Bone marrow (tissue), 2 donors: ENCODE measurements around the gene SYNGR1.
"Not testable (repeated sequence)": the region's sequence is repeated elsewhere in the genome, so short reads cannot be mapped to it uniquely, and the experiment has no call there.

ENCODE experiments used
- DNase-seq, 2 donors: peaks; one replicate each; lab custom pipeline; 2025; lab: John Stamatoyannopoulos, UW

Gene SYNGR1

DNA sequence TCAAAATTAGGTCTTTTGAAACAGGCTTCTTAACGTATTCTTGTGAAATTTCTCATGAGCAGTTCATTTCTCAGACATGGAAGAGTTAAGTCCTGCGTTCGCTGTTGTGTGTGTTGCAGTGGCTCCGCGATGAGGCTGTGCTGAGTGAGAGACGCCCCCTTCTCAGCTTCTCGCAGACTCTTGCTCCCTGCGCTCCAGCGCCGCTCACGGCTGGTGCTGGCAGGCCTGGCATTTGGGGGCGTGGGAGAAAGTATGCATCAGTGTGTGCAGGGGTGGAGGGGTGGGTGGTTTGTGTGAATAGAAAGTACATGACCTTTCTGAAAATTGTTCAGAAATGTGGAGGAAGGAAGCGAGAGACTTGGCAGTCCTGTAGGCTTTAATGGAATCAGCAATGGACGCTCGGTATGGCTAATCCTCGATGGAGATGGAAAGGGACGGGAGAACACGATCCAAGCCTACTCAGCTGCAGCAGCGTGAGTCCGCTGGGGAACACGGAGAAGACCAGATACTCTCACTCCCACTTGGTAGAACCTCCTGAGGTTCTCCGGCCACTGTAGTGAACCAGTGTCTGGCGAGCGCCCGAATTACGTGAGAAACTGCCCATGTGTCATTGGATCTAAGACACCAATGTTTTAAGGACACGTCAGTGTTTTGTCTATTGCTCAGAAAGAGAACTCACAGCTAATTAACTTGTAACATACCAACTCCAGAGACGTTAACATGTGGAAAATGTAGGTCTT, 55.7 kb downstream of the SYNGR1 start:
- no peak for DNase-seq

DNA sequence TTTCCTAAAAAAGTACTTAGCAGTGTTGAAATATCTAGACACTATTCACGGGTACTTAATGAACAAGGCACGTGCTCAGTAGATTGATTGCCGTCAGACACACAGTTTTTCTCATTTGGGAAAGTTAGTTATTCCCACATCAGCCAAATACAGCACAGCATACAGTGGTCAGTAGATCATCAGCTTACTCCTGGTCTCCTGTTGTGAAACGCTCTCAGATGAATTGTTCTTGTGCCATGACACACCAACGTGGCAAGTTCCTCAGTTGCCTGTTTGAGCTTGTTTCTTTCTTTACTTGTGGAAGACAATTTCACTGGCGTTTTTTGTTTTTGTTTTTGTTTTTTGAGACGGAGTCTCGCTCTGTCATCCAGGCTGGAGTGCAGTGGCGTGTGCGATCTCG, 58.4 kb downstream of the SYNGR1 start:
- DNase-seq = no peak

DNA sequence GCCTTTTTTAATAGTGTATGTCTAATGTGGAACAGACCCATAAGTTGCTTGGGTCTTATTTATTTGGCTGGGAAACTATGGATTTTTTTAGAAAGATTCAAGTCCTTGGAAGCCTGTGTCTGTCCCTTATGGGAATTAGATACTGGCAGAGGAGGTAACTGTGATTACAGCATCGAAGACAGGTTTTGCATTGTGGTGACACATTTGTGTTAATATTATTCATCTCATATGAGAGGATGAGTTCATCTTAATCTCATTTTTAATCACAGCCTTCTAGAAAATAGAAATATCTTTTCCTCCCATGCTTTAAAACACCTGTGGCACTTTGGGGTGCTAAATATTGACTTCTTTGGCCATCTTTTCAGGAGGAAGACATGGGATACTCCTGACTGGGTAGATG, 59.0 kb downstream of the SYNGR1 start:
- DNase-seq = no peak

DNA sequence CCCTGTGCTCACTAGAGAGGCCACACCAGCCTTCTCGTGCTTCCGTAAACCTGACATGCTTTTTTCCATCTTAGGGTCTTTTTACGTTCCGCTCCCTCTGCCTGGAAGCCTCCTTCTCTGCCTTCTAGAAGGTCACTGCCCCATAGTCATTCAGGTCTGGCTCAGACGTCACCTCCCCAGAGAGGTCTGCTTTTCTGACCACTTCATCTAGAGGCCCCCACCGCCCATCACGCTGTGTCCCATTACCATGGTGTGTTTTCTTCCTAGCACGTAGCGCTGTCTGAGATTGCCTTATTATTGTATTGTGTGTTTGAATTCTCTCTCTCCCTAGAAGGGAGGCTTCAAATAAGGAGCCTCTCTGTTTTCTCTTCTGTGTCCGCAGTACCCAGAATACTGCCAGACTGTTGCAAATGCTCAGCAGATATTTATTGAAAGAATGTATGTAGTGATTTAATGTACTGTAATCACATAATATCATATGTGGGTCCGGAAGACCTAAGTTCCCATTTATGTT, 59.8 kb downstream of the SYNGR1 start:
- no peak for DNase-seq

DNA sequence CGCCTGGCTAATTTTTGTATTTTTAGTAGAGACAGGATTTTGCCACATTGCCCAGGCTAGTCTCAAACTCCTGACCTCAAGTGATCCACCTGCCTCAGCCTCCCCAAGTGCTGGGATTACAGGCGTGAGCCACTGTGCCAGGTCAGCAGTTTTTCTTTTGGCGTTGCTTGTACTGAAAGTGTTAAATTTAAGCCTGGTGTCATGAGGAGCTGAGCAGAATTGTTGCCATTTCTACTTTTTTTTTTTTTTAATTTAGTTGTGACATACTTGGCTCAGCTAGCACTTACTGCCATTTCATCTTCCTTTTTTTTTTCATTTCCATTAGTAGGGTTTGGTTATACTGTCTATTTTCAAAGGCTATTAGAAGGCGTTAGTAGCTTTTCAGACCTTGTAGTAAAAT, 60.5 kb downstream of the SYNGR1 start:
- no peak for DNase-seq

DNA sequence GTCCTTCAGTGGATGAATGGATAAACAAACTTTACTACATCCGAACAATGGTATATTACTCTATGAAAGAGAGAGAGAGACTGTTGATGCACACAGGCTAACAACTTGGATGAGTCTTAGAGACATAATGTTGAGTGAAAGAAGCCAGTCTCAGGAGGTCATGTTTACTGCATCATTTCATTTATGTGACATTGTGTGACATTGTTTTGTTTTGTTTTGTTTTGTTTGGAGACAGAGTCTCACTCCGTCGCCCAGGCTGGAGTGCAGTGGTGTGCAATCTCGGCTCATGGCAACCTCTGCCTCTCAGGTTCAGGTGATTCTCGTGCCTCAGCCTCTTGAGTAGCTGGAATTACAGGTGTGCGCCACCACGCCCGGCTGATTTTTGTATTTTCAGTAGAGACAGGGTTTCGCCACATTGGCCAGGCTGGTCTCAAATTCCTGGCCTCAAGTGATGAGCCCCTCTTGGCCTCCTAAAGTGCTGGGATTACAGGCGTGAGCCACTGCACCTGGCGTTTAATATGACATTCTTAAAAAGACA, 62.1 kb downstream of the SYNGR1 start:
- DNase-seq = not testable (repeated sequence)

DNA sequence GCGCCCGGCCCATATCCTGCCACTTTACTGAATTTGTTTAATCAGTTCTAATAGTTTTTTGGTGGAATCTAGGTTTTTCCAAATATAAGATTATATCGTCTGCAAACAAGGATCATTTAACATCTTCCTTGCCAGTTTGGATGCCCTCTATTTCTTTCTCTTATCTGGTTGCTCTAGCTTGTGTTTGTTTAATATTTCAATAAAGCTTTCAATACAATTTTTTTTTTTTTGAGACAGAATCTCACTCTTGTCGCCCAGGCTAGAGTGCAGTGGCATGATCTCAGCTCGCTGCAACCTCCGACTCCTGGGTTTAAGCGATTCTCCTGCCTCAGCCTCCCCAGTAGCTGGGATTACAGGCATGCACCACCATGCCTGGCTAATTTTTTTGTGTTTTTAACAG, 63.4 kb downstream of the SYNGR1 start:
- DNase-seq = not testable (repeated sequence)

DNA sequence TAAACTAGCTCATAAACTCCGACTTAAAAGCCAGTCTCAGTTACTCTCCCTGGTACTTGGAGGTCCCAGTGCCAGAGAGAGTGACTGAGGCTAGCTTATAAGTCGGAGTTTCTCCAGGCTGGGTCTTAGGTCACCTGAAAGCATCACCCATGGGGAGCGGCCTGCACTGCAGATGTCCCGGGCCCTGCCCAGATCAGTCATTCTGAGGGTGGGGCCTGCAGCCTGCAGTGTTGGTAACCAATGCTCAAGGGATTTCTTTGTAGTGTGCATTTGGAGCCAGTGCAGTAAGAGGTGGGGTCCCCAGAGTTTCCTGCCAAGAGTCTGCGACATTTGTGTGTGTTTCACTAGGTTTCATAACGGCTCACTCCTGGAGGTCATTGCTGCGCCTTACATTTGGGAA, 64.6 kb downstream of the SYNGR1 start:
- no peak for DNase-seq

DNA sequence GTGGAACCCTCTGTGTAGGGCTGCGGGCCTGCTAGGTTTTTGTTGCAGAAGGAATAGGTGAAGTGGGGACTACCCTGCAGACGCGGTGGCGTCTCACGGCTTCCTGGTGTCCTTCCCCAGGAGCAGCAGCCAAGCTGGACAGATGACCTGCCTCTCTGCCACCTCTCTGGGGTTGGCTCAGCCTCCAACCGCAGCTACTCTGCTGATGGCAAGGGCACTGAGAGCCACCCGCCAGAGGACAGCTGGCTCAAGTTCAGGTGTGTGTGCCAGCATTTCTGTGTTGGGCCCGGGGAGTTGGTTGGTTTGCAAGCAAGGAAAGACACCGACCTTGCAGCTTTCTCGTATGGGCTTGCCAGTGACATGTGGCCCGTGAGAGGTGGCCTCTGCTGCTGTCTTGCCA, 65.1 kb downstream of the SYNGR1 start:
- DNase-seq = no peak

DNA sequence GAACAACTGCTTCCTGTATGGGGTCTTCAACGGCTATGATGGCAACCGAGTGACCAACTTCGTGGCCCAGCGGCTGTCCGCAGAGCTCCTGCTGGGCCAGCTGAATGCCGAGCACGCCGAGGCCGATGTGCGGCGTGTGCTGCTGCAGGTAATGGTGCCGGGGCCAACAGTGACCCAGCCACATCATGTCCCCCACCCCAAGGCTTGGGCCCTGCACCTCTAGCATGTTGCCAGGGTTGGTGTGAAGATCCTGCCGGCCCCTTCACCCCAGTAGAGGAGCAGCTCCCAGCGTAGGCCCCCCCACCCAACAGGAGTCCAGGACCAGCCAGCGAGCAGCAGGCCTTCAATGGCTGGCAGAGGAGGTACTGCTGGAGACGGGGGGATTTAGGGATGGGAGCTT, 65.7 kb downstream of the SYNGR1 start:
- DNase-seq = no peak

DNA sequence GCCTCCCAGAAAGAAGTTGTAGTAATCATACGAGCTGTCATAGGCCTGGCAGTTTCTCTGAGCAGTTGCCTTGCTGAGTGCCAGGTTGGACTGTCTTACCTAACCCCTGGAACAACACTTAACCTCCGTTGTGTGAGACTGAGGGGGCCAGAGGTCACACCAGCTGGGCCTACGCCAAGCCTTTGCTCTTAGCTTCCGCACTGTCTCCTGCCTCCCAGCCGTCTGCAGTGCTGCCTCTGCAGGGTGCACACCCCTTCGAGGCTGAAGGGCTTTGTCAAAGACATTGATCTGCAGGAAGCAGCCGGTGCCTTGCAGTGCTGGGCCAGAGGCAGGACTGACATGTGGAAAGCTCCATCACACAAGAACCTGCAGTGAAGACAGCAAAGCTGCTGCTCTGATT, 66.5 kb downstream of the SYNGR1 start:
- DNase-seq = no peak

DNA sequence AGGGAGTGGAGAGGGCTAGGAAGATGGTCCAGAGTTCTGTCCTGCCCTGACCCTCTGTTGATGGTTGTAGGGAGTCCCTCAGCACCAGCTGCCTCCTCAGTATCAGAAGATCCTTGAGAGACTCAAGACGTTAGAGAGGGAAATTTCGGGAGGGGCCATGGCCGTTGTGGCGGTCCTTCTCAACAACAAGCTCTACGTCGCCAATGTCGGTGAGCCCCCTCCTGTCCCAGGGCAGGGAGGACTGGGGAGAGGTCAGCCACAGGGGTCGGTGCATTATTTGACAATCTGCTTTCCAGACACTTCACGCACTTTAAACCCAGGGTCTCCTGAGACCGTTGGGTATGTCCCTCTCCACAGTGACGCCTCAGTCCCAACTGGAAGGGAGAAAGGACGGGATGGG, 67.8 kb downstream of the SYNGR1 start:
- DNase-seq = no peak

DNA sequence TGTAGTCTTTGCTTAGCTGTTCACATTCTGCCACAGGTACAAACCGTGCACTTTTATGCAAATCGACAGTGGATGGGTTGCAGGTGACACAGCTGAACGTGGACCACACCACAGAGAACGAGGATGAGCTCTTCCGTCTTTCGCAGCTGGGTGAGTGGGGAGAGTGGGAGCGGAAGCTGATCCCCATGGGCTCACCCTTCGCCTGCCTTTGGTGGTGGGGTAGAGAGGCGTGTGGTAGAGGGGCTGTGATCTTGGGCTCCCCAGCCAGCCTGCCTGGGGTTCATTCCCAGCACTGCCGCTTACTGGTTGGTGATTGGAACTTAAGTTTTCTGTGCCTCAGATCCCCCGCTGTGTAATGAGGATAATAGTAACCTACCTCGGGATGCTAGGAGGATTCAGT, 68.9 kb downstream of the SYNGR1 start:
- DNase-seq = no peak

DNA sequence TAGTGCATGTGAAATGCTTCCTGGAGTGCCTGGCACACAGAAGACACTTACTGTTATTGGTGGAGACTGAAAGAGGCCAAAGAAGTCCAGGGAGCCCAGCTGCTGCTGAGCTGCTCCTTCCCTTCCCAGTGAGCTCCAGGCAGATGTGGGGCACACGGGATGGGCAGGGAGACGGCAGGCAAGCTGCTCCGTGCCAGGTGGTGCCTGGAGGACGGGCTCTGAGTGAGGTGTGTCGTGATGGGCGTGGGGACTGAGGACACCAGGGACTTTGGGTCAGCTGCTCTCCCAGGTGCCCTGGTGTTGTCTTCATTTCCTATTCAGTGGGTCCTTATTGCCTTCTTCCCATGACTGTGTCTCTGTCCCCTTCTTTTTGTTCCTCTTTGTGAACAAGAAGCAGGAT, 69.3 kb downstream of the SYNGR1 start:
- DNase-seq = no peak

DNA sequence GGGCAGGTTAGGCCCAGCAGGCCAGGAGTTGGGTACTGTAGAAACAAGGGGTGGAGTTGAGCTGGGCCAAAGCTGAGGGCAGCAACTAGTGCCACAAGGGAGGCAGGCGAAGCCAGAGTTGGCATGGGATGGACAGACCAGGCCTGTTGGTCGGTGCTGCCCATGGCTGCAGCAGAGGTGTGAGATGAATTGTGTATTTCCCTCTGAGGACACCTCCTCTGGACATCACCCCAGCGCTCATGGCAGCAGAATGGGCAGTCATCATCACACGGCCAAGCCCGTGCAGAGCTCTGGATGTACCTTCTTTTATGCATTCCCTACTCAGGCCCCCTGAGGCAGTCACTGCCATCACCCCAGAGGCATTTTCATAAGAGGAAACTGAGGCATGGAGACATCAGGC, 70.1 kb downstream of the SYNGR1 start:
- DNase-seq = no peak

DNA sequence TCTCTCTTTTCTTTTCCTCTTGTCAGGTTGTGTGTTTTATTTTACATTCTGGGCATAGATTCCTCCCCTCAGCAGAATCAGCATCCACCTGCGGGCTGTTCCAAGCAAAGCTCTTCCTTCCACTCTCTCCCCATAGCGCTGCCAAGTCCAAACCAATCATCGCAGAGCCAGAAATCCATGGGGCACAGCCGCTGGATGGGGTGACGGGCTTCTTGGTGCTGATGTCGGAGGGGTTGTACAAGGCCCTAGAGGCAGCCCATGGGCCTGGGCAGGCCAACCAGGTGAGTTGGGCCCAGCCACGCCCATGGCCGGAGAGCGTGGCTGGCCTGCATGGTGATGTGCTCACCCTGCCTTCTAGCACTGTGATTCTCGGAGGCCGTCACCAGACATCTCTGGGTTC, 71.9 kb downstream of the SYNGR1 start:
- DNase-seq = no peak

DNA sequence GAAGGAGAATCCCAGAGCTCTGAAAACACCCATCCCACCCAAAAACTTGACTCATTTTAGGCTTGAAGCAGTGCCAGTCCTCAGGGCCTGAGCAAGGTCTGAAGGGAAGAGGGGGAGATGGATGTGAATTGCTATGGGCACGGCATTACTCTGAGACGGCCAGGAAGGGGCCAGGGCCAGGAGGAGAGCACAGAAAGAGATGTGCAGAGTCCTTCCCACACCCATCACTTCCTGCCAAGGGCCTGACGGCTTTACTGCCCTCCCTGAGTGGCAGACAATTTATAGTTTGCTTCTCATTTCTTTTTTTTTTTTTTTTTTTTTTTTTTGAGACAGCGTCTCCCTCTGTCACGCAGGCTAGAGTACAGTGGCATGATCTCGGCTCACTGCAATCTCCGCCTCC, 72.3 kb downstream of the SYNGR1 start:
- no peak for DNase-seq

DNA sequence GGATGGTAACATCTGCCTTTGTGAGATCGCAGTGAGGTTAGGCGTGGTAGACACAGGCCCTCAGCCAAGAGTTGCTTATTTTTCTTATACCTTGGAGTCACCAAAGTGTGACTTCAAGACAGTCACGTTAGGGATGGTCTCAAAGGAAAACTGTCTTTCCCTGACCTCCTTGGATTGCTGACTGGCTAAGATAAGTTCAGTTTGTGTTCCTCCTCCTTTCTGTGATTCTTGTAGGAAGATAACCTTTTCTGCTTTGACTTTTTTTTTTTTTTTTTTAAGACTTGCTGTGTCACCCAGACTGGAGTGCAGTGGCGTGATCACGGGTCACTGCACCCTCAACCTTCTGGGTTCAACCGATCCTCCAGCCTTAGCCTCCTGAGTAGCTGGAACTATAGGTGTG, 72.9 kb downstream of the SYNGR1 start:
- no peak for DNase-seq

DNA sequence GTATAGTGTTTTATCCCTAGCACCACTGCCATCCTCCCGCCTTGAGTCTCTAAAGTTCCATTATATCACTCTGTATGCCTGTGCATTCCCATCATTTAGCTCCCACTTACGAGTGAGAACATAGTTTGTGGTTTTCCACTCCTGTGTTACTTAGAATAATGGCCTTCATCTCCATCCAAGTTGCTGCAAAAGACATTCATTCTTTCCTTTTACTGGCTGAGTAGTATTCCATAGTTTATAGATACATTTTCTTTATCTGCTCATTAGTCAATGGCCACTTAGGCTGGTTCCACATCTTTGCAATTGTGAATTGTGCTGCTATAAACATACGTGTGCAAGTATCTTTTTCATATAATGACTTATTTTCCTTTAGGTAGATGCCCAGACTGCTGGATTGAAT, 74.2 kb downstream of the SYNGR1 start:
- no peak for DNase-seq

DNA sequence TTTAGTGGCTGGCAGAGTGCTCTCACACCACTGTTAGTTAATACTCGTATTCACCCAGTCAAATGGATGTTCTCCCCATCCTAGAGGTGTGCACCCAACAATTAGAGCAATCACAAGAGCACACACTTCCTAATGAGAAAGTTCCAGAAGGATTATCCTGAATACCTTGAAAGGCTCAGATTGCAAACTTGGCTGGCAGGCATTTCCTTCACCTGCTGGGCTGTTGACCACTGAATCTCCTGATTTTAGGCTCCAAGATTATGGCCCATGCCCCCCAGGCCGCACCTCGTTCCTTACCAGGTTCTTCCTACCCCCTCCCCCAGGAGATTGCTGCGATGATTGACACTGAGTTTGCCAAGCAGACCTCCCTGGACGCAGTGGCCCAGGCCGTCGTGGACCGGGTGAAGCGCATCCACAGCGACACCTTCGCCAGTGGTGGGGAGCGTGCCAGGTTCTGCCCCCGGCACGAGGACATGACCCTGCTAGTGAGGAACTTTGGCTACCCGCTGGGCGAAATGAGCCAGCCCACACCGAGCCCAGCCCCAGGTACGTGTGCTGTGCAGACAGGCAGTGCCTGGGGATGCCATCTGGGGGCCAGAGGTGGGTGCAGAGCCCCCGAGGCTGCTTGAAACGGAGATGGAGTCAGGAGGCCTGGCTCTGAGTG, 76.7 kb downstream of the SYNGR1 start:
- no peak for DNase-seq

DNA sequence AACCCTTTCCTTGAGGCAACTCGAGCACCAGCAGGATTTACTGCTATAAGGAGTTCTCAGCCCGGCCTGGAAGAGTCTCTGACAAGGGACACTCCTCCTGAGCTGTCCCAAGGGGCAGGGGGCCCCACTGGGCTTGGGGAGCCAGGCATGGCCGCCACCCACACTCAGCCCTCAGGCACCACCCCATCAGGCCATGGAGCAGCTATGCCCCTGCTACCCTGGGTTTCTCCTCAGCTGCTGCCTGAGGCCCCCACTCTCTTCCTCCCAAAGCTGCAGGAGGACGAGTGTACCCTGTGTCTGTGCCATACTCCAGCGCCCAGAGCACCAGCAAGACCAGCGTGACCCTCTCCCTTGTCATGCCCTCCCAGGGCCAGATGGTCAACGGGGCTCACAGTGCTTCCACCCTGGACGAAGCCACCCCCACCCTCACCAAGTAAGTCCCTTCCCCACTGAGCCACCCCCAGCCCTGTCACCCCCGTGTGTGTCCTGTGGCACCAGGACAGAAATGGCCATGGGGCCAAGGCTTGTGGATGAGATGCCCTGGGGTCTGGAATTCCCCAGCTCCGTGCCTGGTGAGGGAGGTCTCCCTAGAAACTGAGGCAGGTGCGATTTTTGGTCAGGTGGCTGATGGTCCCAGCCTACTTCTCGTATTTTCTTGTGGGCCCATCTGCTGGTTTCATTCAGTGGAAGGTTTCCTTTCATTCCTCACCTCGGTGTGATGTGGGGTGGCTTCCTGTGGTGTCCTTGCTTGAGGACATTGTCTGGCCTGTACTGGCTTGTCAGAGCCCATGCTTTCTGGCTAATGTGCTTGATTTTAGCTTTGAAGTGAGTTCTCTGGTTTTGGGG, 78.2 kb downstream of the SYNGR1 start:
- DNase-seq = no peak

DNA sequence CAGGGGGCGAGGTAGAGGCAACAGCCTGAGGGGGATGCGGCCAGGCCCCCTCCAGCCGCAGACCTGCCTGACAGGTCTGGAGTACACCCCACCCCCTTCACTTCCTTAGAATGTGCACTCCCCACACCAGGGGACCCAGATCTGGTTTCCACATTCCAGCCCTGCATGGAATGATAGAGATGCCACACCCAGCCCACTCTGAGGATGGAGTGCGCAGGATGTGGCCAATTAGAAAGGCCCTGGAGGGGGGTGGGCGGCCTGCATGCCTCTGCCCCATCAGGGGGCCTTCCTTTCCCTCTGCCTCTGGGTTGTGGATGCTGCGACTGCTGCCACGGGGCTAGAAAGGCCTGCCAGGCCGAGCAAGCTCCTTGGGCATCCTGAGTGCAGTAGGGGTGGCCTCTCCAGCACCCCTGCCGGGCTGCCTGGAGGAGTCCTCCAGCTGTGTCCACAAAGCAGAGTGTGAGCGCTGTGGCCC, 78.8 kb downstream of the SYNGR1 start:
- no peak for DNase-seq
